ENCODE measurements around the gene MIF.

DNA sequence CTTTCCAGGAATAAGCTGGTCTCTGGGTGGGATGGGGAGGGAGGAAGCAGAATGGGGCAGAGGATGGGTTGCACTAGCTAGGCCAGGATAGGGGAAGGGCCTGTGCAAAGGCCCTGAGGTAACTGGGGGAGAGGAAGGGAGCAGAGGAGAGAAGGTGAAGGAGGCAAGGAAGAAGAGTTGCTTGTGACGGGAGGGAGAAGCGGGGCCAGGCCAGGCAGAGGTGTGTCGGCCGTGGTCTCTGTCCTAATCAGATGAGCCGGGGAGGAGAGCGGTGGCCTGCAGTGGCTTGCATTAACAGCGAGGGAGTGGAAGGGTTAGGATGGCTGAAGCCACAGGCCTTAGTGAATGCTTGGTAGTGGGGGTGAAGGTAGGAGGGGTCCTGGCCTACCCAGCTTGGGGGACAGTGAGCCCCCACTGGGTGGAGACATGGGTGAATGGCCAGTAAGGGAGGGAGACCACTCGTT is 49.4 kb upstream of the MIF start:
- TF ChIP-seq EZH2phosphoT487 (IDR thresholded peaks at IDR 0.05; ENCODE audit: borderline replicate concordance): no peak
- TF ChIP-seq, protein P1, sequence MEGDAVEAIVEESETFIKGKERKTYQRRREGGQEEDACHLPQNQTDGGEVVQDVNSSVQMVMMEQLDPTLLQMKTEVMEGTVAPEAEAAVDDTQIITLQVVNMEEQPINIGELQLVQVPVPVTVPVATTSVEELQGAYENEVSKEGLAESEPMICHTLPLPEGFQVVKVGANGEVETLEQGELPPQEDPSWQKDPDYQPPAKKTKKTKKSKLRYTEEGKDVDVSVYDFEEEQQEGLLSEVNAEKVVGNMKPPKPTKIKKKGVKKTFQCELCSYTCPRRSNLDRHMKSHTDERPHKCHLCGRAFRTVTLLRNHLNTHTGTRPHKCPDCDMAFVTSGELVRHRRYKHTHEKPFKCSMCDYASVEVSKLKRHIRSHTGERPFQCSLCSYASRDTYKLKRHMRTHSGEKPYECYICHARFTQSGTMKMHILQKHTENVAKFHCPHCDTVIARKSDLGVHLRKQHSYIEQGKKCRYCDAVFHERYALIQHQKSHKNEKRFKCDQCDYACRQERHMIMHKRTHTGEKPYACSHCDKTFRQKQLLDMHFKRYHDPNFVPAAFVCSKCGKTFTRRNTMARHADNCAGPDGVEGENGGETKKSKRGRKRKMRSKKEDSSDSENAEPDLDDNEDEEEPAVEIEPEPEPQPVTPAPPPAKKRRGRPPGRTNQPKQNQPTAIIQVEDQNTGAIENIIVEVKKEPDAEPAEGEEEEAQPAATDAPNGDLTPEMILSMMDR (conservative IDR thresholded peaks at IDR 0.05; ENCODE audit: low read length): no peak
